Activated T-helper 1 cell treated with anti-CD3 and anti-CD28 coated beads, Interleukin-12 subunit alpha, Interleukin-12 subunit beta, Interleukin-2, Interleukin-4 antibody, amounts not matched to agents 30 ng/mL and 10 ng/mL and 1 ng/mL, durations not matched to agents 14 hours and 24 hours and 36 hours (primary cell): ENCODE measurements around the gene TMCO5A. TPM values are rescaled to one million over a fixed set of nuclear protein-coding genes. Genes with fewer than 3 reads are reported as not detected.

ENCODE experiments used
- DNase-seq: peaks from one replicate; pipeline ENCODE4 v3.0.0; 2021; ENCODE audit warnings: low spot score
- H3K27ac Mint-ChIP-seq: one replicate; pipeline ENCODE4 v1.8.0; 2021; ENCODE audit warnings: mild to moderate bottlenecking, mixed read lengths
- H3K27me3 Mint-ChIP-seq: one replicate; pipeline ENCODE4 v1.8.0; 2022; ENCODE audit warnings: mild to moderate bottlenecking, moderate library complexity, mixed read lengths; ENCODE audit not compliant: insufficient read depth
- H3K36me3 Mint-ChIP-seq: one replicate; pipeline ENCODE4 v1.8.0; 2021; ENCODE audit warnings: low read depth, mixed read lengths
- H3K4me1 Mint-ChIP-seq: one replicate; pipeline ENCODE4 v1.8.0; 2021; ENCODE audit warnings: low read depth, mixed read lengths
- H3K4me3 Mint-ChIP-seq: one replicate; pipeline ENCODE4 v1.8.0; 2021; ENCODE audit warnings: mild to moderate bottlenecking, moderate library complexity, mixed read lengths
- H3K9me3 Mint-ChIP-seq: one replicate; pipeline ENCODE4 v1.8.0; 2021; ENCODE audit warnings: mixed read lengths
- intact Hi-C: fragments of 100-400 bp; cut with micrococcal nuclease; formaldehyde crosslinking; loops from one replicate; pipeline ENCODE4 v1.15.1; 2024
- total RNA-seq: library from RNA; stranded (reverse); gene quantifications from 2 replicates; pipeline ENCODE4 v1.2.3, GENCODE V29; 2022

TMCO5A gene
- not detected in 2 replicates for total RNA-seq

DNA sequence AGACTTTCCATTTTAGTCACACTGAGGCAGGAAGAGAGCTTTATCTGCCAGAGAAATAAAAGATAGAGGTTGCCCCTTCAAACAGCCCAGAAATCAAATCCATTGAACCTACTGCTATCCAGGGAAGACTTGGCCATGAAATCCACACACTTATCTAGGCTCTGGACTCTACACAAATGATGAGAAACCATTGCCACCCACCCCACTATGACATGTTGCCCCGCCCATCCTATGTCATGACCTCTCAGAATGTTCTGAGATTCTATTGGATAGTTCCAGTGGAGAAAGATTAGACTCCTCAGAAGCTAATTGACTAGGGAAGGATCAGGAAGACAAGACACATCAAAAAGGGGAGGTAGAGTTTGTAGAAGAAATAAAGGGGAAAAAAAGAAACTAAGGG, at the start of gene TMCO5A:
TSS of gene TMCO5A (plus strand) at position 301 of the 400 bp plus-strand sequence. CDS start 1,684 bp downstream, outside the sequence.
- H3K27me3 Mint-ChIP-seq = no peaks in the 10 kb centered on the region

DNA sequence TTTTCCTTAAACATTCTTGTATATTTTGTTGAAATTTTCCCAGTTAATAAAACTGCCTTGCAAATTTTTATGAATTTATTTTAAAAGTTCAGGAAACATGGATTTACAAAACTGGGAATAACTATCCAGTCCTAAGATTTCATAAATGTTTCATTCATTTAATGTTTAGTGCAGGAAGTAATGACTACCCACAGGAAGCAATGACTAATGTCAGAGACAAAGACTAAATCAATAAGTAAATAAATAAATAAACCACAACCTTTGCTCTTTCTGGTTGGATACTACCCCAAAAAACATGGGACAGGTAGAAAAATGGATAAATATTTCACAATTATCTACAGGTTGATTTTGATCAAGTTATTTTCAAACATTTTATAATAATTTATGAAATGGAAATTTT, 48.8 kb upstream of the TMCO5A start:
- intact Hi-C loops = no loop called here
- H3K27me3 Mint-ChIP-seq = no peaks in the 10 kb centered on the region
- DNase-seq = no peak
- H3K27ac Mint-ChIP-seq = no peak overlapping the region
- no peak overlapping the region for H3K4me3 Mint-ChIP-seq
- H3K36me3 Mint-ChIP-seq = no peaks in the 10 kb centered on the region
- no peaks in the 10 kb centered on the region for H3K4me1 Mint-ChIP-seq
- no peaks in the 10 kb centered on the region for H3K9me3 Mint-ChIP-seq

More for the DNA sequence above, at the start of gene TMCO5A:
- intact Hi-C loops = no loop called here
- H3K36me3 Mint-ChIP-seq = no peaks in the 10 kb centered on the region
- H3K27ac Mint-ChIP-seq = no peak within 1 kb of the TSS
- H3K4me1 Mint-ChIP-seq = no peaks in the 10 kb centered on the region
- DNase-seq = no peak
- H3K4me3 Mint-ChIP-seq = no peak within 1 kb of the TSS
- H3K9me3 Mint-ChIP-seq = no peaks in the 10 kb centered on the region

DNA sequence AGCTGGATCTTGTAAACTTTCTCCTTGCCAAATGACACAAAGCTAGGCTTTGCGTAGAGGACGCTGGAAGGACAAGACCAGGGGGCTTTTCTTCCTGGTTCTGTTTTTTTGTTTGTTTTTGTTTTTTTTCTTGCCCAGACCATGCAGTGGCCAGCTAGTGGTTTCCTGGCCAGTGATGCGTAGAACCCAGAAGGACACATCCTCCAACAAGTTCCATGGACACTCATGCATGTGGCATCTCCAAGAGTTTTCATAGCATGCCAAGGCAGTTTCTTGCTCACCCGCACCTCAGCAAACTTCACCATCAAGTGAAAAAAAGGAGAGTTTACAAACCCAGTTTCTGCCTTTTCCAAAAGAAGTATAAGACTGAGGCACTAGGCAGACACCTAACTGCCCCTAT, 46.1 kb upstream of the TMCO5A start:
- Mint-ChIP-seq H3K36me3 (no peaks in the 10 kb centered on the region), H3K27me3 (peaks cover 4% of the 10 kb centered on the region), H3K9me3 (no peaks in the 10 kb centered on the region), H3K4me1 (no peaks in the 10 kb centered on the region), H3K27ac (no peak overlapping the region), H3K4me3 (no peak overlapping the region)
- DNase-seq = no peak
- intact Hi-C loops = no loop called here

DNA sequence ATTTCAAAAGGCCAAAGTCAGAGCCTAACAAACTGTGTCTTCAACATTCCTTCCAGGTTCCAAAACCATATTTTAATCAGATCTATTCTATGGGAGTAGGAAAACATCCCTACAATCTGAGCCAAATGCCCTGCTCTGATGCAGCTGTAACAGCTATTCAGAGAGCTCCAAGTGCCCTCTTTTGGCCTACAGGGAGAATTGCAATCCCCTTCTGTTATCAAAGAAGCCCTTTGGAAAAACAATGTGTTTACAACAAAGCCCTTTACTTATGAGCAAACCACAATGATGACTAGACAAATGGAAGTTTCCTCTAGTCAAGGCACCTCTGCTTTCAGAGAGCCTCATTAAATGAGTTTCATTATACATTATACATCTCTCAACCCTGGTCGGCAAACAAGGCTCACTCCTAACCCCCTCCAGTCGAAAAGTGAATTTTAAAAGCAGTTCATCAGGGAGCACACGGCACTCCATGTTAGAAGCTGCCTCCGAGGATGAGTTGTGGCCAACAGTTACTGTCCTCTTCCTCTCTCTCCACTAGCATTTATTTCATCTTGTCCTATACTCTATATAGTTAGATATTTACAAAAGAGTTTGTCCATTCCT, 42.6 kb upstream of the TMCO5A start:
- Mint-ChIP-seq H3K4me3 (no peak overlapping the region), H3K27ac (no peak overlapping the region), H3K36me3 (no peaks in the 10 kb centered on the region), H3K9me3 (no peaks in the 10 kb centered on the region), H3K27me3 (peaks cover 8% of the 10 kb centered on the region), H3K4me1 (no peaks in the 10 kb centered on the region)
- intact Hi-C loops = loop anchor here (2.0 kb wide), 1 partner anchor 1009 kb away; no protein-coding TSS in a partner anchor
- DNase-seq = no peak

DNA sequence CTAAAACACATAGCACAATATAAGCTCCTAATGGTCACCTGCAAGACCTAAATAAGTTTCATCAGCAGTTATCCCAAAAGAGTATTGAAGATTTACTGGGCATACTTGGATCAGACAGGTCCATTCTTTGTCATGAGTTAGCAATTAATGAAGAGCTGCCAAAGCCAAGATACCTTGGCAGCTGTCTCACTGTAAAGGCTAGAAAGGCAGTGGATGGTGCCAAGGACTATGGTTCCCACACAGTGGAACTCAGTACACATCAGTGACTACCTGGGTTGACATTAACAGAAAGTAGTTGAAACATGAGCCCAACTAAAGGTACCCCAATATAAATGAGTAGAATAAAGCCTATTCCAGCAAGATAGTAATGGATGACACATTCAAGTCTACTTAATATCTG, 41.1 kb upstream of the TMCO5A start:
- Mint-ChIP-seq H3K9me3 (no peaks in the 10 kb centered on the region), H3K36me3 (no peaks in the 10 kb centered on the region), H3K4me1 (no peaks in the 10 kb centered on the region), H3K27ac (no peak overlapping the region), H3K27me3 (peaks cover 8% of the 10 kb centered on the region), H3K4me3 (no peak overlapping the region)
- intact Hi-C loops = no loop called here
- no peak for DNase-seq

DNA sequence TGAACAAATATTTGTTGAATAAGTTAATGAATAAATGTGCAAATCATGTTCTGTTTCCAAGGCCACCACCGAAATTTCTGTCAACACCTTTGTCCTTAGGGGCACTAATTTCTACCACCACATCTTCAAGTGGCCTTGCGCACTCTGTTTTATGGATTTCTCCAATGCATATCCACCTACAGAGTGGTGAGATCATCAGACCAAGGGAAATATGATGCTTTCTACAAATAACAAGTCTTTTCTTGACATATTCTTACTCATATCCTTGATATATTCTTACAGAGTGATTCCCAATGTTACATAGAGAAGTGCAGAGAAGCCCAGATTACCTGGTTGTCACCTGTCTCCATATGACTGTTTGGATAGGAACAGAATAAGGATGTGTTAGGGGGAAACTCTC, 36.1 kb upstream of the TMCO5A start:
- intact Hi-C loops = no loop called here
- DNase-seq = no peak
- Mint-ChIP-seq H3K27ac (no peak overlapping the region), H3K27me3 (peaks cover 4% of the 10 kb centered on the region), H3K4me1 (no peaks in the 10 kb centered on the region), H3K36me3 (no peaks in the 10 kb centered on the region), H3K9me3 (no peaks in the 10 kb centered on the region), H3K4me3 (no peak overlapping the region)

DNA sequence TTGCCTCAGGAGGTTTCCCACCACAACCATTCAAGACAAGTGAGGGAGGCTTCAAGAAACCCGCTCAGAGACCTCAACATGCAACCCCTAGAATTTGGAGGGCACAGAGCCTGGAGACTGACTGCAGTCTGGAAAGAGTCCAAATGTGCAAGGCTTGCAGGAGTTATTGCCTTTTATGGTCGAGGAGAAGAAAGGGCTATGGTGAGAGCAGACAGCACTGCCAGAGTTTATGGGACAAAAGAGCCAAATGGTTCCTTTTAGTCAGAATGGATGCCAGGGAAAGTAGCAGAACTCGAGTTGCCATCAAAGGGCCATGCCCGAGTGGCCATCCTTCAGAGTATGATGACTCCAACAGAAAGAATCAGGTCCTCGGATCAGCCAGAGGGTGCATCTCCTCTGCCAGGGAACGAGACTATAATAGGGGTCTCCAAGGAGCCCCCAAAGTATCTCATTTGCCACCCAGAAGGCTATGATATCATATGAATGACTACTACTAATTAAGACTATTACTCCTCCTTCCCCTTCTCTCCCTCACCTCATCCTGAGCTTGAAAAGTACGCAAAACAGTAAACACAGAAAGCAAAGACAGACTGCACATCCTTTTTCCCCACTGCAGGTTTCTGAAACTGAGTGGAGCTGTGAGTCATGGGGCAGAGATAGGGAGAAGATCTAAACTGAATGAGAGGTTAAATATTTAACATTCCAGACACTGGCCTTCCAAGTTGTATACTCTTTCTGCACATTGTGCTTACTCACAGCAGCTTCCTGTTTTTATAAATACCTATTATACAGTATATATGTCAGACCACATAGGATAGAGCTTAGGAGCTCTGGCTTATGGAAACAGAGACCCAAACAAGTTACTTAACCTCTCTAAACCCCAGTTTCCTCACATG, 33.9 kb upstream of the TMCO5A start:
- Mint-ChIP-seq H3K4me1 (no peaks in the 10 kb centered on the region), H3K36me3 (no peaks in the 10 kb centered on the region), H3K27ac (no peak overlapping the region), H3K9me3 (no peaks in the 10 kb centered on the region), H3K4me3 (no peak overlapping the region), H3K27me3 (peaks cover 5% of the 10 kb centered on the region)
- DNase-seq = no peak
- intact Hi-C loops = no loop called here

DNA sequence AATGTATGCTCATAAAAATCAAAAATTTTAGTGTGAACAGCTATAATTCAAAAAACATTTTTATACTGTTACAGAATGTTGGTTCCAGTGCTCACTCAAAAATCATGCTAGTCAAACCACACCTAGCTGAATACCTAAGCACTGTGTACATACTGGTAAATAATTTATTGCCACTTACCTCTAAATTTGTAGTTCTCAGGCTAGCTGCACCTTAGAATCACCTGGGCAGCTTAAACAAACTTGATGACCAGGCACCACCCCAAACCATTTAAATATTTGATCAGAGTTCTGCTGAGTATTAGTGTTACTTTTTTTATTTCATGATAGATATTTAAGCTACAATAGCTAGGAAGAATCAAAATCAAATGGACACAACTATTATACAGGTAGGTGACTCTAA, 32.3 kb upstream of the TMCO5A start:
- no peaks in the 10 kb centered on the region for H3K4me1 Mint-ChIP-seq
- no peak overlapping the region for H3K27ac Mint-ChIP-seq
- H3K27me3 Mint-ChIP-seq = peaks cover 1% of the 10 kb centered on the region
- no peaks in the 10 kb centered on the region for H3K36me3 Mint-ChIP-seq
- intact Hi-C loops = no loop called here
- H3K4me3 Mint-ChIP-seq = no peak overlapping the region
- H3K9me3 Mint-ChIP-seq = no peaks in the 10 kb centered on the region
- DNase-seq = no peak

DNA sequence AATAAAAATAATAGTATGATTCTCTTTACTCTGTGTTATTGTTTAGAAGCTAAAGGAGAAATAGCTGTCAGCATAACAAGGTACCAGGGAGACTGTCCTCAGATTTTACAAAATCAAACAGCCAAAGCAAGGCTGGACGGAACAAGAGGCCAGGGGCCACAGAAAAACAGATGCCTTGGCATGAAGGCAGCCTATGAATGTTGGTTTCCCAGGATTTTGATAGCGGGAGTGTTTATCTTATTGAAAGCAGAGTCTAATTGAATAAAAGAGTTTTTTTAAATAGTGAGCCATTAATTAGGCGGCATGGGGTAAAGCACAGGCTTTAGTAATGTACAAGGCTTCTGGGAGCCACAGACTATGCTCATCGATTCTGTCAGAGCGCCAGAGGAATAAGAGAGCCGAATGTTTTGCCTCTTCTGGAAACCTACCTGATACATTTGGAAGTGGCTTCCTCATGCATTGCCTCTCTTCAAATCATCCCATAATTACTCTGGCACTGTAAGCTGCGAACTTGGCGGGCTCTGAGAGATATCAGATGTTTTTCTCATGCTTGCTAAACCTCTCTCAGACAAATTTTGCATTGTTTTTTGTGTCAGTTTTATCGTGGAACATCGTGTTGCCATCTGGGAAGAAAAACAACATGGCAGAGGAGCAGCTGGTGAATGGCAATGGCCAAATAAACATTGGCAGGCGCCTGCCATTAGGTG, 30.4 kb upstream of the TMCO5A start:
- no peaks in the 10 kb centered on the region for H3K36me3 Mint-ChIP-seq
- DNase-seq = no peak
- H3K27me3 Mint-ChIP-seq = peaks cover 1% of the 10 kb centered on the region
- no peaks in the 10 kb centered on the region for H3K9me3 Mint-ChIP-seq
- no peak overlapping the region for H3K27ac Mint-ChIP-seq
- no peaks in the 10 kb centered on the region for H3K4me1 Mint-ChIP-seq
- intact Hi-C loops = no loop called here
- H3K4me3 Mint-ChIP-seq = no peak overlapping the region

DNA sequence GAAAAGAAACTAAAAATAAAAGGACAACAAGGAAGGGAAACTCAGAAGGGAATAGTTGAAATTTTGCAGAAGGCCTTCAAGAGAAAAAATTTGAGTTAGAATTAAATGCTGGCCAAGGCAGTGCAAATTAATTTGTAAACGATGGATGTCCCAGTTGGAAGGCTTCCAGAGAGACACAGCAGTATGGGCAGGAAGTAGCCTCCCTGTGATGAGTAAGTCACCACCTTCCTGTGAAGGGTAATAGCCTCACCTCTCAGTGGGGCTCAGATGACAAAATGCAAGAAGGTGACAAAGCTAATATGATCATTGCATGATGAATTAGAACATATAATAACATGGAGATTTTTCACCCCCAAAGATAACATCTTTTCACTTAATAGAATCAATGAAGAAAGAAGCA, 27.3 kb upstream of the TMCO5A start:
- Mint-ChIP-seq H3K36me3 (no peaks in the 10 kb centered on the region), H3K9me3 (no peaks in the 10 kb centered on the region), H3K27ac (no peak overlapping the region), H3K27me3 (peaks cover 1% of the 10 kb centered on the region), H3K4me1 (no peaks in the 10 kb centered on the region), H3K4me3 (no peak overlapping the region)
- intact Hi-C loops = no loop called here
- DNase-seq = no peak

DNA sequence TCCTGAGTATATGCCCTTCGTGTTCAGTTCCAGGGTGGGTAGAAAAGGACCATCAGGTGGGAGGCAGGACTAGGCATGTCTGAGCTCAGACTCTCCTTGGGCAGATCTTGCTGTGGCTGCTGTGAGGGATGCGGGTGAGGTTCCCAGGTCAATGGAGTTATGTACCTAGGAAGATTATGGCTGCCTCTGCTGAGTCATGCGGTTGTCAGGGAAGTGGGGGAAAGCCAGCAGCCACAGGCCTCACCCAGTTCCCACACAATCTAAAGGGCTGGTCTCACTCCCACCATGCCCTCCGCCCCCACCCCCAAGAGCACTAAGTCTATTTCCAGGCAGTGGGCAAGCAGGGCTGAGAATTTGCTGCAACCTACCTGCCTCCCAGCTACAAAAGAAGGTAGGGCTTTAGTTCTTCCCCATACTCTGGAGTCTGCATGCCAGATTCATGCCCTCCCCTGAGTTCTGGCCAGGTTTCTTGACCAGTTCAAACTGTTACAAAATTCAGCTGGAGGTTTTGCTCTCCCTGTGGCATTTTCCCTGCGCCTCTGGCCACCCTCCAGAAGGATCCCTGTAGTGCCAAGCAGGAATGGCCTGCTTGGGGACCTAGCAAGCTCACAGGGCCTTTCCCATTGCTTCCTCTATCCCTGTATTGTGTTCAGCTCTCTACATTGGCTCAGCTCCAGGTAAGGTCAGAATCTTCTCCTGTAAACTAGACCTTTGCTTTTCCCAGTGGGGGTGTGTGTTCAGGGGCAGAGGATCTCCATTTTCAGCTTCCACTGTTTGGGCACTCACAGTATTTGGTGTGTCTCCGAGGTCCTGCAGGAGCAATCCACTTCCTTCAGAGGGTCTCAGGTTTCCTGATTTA, 12.7 kb upstream of the TMCO5A start:
- no peak for DNase-seq
- H3K27me3 Mint-ChIP-seq = no peaks in the 10 kb centered on the region
- no peaks in the 10 kb centered on the region for H3K4me1 Mint-ChIP-seq
- H3K9me3 Mint-ChIP-seq = peaks cover 3% of the 10 kb centered on the region
- intact Hi-C loops = no loop called here
- no peaks in the 10 kb centered on the region for H3K36me3 Mint-ChIP-seq
- H3K27ac Mint-ChIP-seq = no peak overlapping the region
- H3K4me3 Mint-ChIP-seq = no peak overlapping the region

DNA sequence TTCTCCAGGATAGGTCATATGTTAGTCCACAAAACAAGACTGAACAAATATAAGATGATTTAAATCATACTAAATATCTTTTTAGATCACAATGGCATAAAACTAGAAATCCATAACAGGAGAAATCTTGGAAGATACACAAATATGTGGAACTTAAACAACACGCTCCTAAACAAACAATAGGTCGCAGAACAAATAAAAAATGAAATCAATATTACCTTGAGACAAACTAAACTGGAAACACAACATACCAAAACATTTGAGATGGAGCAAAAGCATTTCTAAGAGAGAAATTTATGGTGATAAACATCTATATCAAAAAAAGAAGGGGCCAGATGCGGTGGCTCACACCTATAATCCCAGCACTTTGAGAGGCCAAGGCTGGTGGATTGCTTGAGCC, 8.3 kb upstream of the TMCO5A start:
- no peak for DNase-seq
- peaks cover 3% of the 10 kb centered on the region for H3K9me3 Mint-ChIP-seq
- intact Hi-C loops = no loop called here
- H3K27ac Mint-ChIP-seq = no peak overlapping the region
- H3K36me3 Mint-ChIP-seq = no peaks in the 10 kb centered on the region
- H3K4me3 Mint-ChIP-seq = no peak overlapping the region
- no peaks in the 10 kb centered on the region for H3K4me1 Mint-ChIP-seq
- no peaks in the 10 kb centered on the region for H3K27me3 Mint-ChIP-seq
